Prostate gland (tissue), 2 donors: ENCODE data around the gene GPR17. TPM values are rescaled to one million over a fixed set of nuclear protein-coding genes. Genes with fewer than 3 reads are reported as not detected.

Experiments used
- DNase-seq: peaks from one replicate; pipeline ENCODE4 v3.0.0-alpha.2; 2019; ENCODE audit warnings: low spot score
- H3K27ac ChIP-seq, 2 donors: fragments of 200-600 bp; sonication (generic); 2 replicates each; pipeline ENCODE4 v1.5.1; 2017 to 2019
- H3K27me3 ChIP-seq: fragments of 200-600 bp; sonication (generic); replicated peaks from 2 replicates; pipeline ENCODE4 v1.5.1; 2019; ENCODE audit not compliant: insufficient read depth
- H3K36me3 ChIP-seq, 2 donors: fragments of 200-600 bp; sonication (generic); 1 replicate in 1 of 2; 2 replicates in 1 of 2; pipeline versions ENCODE4 v1.5.1 to v1.8.1; 2017 to 2019
- H3K4me1 ChIP-seq: fragments of 200-600 bp; sonication (generic); replicated peaks from 2 replicates; pipeline ENCODE4 v1.5.1; 2019
- H3K4me3 ChIP-seq, 2 donors: fragments of 200-600 bp; sonication (generic); 2 replicates each; pipeline ENCODE4 v1.5.1; 2017 to 2019
- H3K9me3 ChIP-seq: fragments of 200-600 bp; sonication (generic); 2 replicates; pipeline ENCODE4 v1.5.1; 2017
- POLR2A ChIP-seq: fragments of 450-650 bp; IDR thresholded peaks from one replicate; pipeline ENCODE4 v1.6.1; 2016; ENCODE audit warnings: antibody characterized with exemption, mild to moderate bottlenecking
- POLR2AphosphoS5 ChIP-seq: sonication (generic); formaldehyde crosslinking; IDR thresholded peaks from one replicate; pipeline ENCODE4 v1.6.1; 2017; ENCODE audit warnings: antibody characterized with exemption
- WGBS: methylation state at CpG from one replicate; pipeline ENCODE4 v1.1.5; 2018; 5-methylcytosine and 5-hydroxymethylcytosine counted together
- intact Hi-C: fragments of 100-400 bp; cut with DNase I; formaldehyde crosslinking; loops from one replicate; pipeline ENCODE4 v1.14.2; 2022
- total RNA-seq, 2 donors: library from RNA; depleted of rRNA; stranded (reverse); fragments of >200 nt; gene quantifications; one replicate each; pipeline ENCODE4 v1.1.0, GENCODE V29; 2016
- TF ChIP-seq, protein P1 (sequence below), 4 experiments: fragments of 200-600 bp in 2 of 4; fragments of 450-650 bp in 2 of 4; sonication (generic) in 2 of 4; IDR thresholded peaks; 1 replicate in 3 of 4; 2 replicates in 1 of 4; pipeline ENCODE4 v1.5.1; 2016 to 2019; ENCODE audit warnings: antibody characterized with exemption in 4 of 4, mild to moderate bottlenecking in 2 of 4, moderate library complexity in 2 of 4

Gene GPR17
- total RNA-seq, 2 donors from 2014 or later: not detected

DNA sequence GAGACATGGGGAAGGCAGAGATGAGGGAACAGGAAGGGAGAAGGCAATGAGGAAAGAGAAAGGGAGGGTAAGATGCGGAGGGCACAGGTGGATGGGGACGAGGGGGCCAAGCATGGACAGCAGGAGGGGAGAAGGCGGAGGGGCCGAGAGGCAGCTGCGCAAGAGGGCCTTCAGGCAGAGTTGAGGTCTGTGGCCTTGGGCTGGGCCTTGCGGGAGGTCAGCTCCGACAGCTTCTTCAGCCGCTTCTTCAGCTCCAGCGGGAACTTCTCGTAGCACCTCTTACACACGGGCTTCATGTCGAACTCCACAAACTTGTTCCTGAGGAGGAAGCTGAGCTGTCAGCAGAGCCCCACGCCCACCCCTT lies 6.9 kb upstream of the GPR17 start:
- DNase-seq: no peak
- Histone ChIP-seq H3K4me1 (no peaks in the 10 kb centered on the region), H3K36me3 (no peaks in the 10 kb centered on the region), H3K4me3 (no peak overlapping the region), H3K27me3 (no peaks in the 10 kb centered on the region), H3K9me3 (no peaks in the 10 kb centered on the region), H3K27ac (no peak overlapping the region)
- WGBS: 89% methylated on average over 13 of the region's 13 CpGs
- intact Hi-C loops: no loop called here
- TF ChIP-seq, protein P1, sequence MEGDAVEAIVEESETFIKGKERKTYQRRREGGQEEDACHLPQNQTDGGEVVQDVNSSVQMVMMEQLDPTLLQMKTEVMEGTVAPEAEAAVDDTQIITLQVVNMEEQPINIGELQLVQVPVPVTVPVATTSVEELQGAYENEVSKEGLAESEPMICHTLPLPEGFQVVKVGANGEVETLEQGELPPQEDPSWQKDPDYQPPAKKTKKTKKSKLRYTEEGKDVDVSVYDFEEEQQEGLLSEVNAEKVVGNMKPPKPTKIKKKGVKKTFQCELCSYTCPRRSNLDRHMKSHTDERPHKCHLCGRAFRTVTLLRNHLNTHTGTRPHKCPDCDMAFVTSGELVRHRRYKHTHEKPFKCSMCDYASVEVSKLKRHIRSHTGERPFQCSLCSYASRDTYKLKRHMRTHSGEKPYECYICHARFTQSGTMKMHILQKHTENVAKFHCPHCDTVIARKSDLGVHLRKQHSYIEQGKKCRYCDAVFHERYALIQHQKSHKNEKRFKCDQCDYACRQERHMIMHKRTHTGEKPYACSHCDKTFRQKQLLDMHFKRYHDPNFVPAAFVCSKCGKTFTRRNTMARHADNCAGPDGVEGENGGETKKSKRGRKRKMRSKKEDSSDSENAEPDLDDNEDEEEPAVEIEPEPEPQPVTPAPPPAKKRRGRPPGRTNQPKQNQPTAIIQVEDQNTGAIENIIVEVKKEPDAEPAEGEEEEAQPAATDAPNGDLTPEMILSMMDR (IDR thresholded peaks at IDR 0.05): no peak
- TF ChIP-seq POLR2A: no peak
- TF ChIP-seq POLR2AphosphoS5: no peak

DNA sequence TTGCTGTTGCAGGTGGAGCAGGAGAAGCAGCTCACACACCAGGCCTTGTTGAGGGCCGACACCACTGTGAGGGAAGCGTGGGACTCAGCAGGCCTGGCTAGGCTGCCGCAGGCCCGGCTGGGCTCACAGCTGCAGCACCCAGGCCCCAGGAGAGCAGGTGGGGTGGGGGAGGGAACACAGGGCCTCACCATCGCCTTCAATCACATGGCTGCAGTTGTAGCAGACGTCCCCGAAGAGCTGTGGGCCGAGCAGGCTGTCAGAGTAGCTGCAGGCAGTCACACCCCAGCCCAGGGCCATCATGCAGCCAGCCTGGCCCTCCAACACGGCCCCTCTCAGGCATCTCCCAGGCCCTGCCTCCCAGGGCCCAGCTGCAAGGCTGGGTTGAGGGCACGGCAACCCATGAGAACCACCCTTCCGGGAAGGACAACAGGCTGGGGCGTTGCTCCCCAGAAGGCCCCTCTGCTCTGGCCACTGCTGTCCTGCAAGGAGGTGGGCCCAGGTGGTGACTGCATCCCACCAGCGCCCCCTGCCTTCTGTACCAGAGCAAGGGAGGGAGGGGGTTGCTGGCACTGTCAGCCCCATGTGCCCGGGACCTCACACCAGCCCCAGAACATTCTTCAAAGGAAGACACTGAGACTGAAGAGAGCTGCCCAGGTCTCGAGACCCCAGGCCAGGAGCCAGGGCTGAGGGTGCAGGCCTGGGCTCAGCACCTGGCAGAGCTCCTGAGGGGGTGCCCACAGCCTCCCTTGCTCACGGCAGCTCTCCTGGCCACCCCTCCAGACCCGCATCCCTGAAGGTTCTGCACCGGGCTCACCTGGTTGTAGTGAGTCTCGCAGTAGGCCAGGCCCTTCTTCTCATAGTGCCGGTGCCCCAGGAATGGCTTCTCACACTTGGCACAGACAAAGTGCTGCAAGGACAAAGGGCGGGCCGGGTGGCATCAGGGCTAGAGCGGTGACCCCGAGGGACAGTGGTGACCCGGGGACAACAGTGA lies 5.6 kb upstream of the GPR17 start:
- no peak for DNase-seq
- intact Hi-C loops: no loop called here
- no peak for TF ChIP-seq POLR2A
- TF ChIP-seq, protein P1 (IDR thresholded peaks at IDR 0.05): no peak
- no peak for TF ChIP-seq POLR2AphosphoS5
- no peaks in the 10 kb centered on the region for H3K27me3 ChIP-seq
- no peaks in the 10 kb centered on the region for H3K9me3 ChIP-seq
- no peaks in the 10 kb centered on the region for H3K4me1 ChIP-seq
- 89% methylated on average over 25 of the region's 25 CpGs for WGBS
- no peak overlapping the region for H3K27ac ChIP-seq
- H3K36me3 ChIP-seq: no peaks in the 10 kb centered on the region
- H3K4me3 ChIP-seq: no peak overlapping the region

DNA sequence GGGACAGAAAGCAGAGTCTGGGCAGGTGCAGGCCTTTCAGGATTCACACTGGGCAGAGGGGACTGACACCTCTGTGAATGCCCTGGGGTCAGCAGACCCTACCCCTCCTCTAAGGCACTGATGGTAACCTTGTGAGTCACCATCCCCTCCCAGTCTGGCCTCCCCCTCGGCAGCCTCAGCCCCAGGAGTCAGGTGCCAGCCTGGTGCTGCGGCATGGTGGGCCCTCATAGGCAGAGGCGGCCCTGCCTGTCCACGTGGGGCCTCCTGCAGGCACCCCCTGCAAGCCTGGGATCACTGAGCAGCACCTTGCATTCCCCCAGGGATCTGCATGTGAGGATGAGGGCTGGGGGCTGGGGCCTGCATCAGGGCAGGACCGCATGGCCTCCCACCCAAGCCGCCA lies 4.8 kb upstream of the GPR17 start:
- DNase-seq: no peak
- TF ChIP-seq POLR2A (no peak), POLR2AphosphoS5 (no peak)
- TF ChIP-seq, protein P1 (IDR thresholded peaks at IDR 0.05): no peak
- Histone ChIP-seq H3K4me1 (no peaks in the 10 kb centered on the region), H3K36me3 (no peaks in the 10 kb centered on the region), H3K27me3 (no peaks in the 10 kb centered on the region), H3K9me3 (no peaks in the 10 kb centered on the region), H3K4me3 (no peak overlapping the region), H3K27ac (no peak overlapping the region)
- intact Hi-C loops: no loop called here
- WGBS: 91% methylated on average over 6 of the region's 6 CpGs

DNA sequence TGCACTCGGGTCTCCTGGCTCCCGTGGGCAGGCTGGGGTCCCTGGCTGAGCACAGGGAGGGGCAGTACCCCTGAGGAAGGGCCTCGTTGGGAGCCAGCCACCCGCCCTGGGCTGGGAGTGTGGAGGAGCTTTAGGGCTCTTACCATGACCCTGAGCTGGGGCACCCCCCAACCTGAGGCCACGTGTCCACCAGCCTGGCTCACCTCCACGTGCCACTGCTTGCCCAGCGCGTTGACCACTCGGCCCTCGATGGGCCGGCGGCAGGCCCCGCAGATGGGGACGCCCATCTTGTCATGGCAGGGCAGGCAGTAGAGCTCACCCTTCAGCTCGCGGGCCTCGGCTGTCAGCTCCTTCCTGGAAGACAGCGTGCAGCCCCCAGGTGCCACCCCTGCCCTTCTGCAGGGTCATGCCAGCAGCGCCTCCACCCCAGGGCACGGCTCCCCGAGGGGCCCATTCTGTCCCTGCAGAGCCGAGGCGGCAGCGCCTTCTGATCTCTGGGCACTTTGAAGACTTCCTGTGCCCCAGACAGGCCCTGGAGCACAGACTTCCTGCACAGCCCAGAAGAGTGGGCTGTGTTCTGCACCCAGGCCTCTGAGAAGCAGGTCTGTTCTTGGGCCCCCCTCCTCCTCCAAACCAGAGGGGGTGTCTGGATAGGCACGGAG lies 4.0 kb upstream of the GPR17 start:
- no peak overlapping the region for H3K27ac ChIP-seq
- H3K27me3 ChIP-seq: no peaks in the 10 kb centered on the region
- DNase-seq: no peak
- intact Hi-C loops: no loop called here
- H3K36me3 ChIP-seq: no peaks in the 10 kb centered on the region
- no peak overlapping the region for H3K4me3 ChIP-seq
- H3K4me1 ChIP-seq: no peaks in the 10 kb centered on the region
- WGBS: 63% methylated on average over 23 of the region's 25 CpGs
- no peaks in the 10 kb centered on the region for H3K9me3 ChIP-seq
- TF ChIP-seq POLR2AphosphoS5 (no peak), POLR2A (no peak)
- TF ChIP-seq, protein P1 (IDR thresholded peaks at IDR 0.05): no peak
